ENCODE results near the gene BIN2.
"Not testable (repeated sequence)": the region's sequence is repeated elsewhere in the genome, so short reads cannot be mapped to it uniquely, and the experiment has no call there.

BIN2 gene

GRCh38 chr12:51311389-51311788, 12.6 kb downstream of the BIN2 start:
- DNase-seq (ENCODE audit: low read depth in 2 of 2) = no peak

- no peak for DNase-seq (ENCODE audit: low read depth in 2 of 2)
Measured at GRCh38 chr12:51307655-51308593, 16.1 kb downstream of the BIN2 start.

DNA sequence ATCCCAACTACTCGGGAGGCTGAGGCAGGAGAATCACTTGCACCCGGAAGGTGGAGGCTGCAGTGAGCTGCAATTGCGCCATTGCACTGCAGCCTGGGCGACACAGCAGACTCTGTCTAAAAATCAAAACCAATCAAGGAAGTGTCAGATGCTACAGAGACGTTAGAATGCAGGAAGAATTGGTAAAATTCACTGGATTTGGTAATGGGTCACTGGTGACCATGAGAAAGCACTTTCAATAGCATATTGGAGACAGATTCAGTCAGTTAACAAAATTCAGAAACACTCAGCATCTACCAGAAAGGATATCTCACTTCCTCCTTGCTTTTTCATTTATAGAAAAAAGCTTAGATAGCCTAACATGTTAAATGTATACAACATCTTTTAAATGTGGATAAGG, 17.5 kb downstream of the BIN2 start:
- DNase-seq (ENCODE audit: low read depth in 2 of 2) = no peak

DNA sequence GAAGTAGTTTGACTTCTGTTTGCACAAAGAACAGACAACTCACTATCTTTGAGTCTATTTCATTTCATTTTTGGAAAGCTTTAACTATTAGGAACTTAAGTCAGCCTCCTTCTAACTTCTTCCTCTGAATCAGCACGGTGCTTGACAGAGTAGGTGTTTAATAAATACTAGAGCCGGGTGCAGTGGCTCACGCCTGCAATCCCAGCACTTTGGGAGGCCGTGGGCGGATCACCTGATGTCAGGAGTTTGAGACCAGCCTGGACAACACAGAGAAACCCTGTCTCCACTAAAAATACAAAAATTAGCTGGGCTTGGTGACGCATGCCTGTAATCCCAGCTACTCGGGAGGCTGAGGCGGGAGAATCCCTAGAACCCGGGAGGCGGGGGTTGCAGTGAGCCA, 23.2 kb downstream of the BIN2 start:
- not testable (repeated sequence) for DNase-seq (ENCODE audit: low read depth in 2 of 2)

DNA sequence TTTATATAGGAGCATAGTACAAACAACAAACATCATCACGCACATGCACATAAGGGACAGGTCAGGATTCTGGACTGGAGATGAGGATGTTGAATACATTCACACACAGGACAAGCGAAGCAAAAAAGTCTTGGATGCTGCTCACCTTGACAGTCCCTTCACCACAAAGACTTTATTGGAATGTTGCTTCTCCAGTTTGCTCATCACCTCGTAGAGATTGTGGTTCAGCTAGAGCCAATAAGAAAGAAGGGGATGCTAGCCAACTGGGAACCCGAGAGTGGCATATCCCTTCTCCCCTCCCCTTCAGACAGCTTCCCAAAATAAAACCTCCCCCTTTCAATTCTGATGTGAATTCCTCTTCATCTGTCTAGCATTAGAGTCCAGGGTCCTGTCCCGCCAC, 28.3 kb downstream of the BIN2 start:
- no peak for DNase-seq (ENCODE audit: low read depth in 2 of 2)

- DNase-seq (ENCODE audit: low read depth in 2 of 2) = not testable (repeated sequence)
Measured at GRCh38 chr12:51294097-51294496, 29.9 kb downstream of the BIN2 start.

- DNase-seq (ENCODE audit: low read depth in 2 of 2) = no peak
Measured at GRCh38 chr12:51293696-51294095, 30.3 kb downstream of the BIN2 start.

- not testable (repeated sequence) for DNase-seq (ENCODE audit: low read depth in 2 of 2)
Measured at GRCh38 chr12:51291603-51292513, 32.1 kb downstream of the BIN2 start.

- no peak for DNase-seq (ENCODE audit: low read depth in 2 of 2)
Measured at GRCh38 chr12:51285843-51286242, 38.1 kb downstream of the BIN2 start.

DNA sequence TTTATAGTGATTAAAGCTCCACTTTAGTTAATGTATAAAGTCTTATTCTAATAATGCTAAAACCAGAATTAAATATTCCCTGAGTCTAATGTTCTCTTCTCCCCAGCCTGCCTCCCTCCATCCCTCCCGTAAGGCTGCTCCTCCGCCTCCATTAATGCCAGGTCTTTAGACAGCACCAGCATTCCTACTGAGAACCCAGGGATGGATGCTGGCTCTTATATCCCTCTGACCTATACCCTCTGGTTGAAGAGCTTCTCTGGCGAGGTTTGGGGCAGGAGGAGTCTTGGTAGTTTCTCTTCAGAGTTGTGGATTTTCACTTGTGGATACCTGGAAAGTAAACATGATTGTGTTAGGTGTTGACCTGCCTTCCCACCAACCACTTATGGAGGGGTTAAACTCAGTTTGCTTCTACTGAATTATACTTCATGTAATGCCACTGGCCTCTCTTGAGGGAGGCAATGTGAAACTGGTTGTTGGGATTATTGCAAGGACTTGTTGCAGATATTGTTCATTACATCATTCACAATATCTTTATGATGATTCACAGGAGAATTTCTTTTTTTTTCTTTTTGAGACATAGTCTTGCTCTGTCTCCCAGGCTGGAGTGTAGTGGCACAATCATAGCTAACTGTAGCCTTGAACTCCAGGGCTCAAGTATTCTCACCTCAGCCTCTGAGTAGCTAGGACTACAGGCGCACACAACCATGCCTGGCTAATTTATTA, 42.6 kb downstream of the BIN2 start:
- DNase-seq (ENCODE audit: low read depth in 2 of 2) = no peak

GRCh38 chr12:51275088-51275487, 48.9 kb downstream of the BIN2 start:
- DNase-seq (ENCODE audit: low read depth in 2 of 2) = no peak

DNA sequence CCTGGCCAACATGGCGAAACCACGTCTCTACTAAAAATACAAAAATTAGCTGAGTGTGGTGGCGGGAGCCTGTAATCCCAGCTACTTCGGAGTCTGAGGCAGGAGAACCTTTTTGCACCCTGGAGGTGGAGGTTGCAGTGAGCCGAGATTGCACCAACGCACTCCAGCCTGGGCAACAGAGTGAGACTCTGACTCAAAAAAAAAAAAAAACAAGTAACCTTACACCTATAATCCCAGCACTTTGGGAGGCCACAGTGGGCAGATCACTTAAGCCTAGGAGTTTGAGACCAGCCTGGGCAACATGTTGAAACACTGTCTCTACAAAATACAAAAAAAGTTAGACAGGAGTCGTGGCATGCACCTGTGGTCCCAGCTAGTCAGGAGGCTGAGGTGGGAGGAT, 51.2 kb downstream of the BIN2 start:
- not testable (repeated sequence) for DNase-seq (ENCODE audit: low read depth in 2 of 2)

GRCh38 chr12:51270951-51271518, 52.9 kb downstream of the BIN2 start:
- no peak for DNase-seq (ENCODE audit: low read depth in 2 of 2)

DNA sequence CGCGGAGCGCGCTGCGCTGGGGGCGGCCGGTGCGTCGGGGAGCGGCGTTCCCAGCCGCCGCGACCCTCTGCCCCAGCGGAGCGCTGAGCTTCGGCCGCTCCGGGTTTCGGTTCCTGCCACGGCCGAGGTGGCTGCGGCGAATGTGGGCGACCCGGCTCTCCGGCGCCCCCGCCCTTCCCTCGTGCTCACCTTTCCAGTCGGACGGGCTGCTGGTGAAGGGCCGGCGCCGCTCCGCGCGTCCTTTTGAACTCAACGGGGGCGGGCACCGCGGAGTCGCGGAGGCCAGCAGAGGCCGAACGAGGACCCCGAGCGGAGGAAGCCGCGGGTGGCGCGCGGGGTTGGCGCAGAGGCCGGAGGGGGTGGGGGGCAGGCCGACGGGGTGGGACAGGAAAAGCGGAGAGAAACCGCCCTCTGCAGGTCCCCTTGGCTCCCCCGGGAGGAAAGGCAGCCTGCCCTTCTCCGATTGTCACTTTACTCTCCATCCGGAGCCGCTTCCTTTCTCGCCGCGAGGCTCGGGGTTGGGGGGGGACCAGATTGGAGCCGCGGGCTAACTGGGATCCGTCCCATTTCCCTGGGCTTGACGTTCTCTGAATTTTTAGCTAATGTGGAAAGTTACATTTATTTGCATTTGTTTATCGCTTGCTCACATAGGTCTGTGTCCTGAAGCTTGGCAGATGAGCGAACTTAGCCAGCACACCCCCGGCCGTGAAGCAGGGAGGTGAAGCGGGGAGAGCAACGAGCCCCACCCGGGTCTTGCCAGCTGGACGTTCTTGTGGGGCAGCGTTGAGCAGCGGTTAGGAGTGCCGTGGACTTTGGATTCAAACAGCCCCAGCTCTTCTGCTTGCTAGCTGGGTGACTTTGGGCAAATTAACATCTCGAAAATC, 53.7 kb downstream of the BIN2 start, which contains the start of gene SMAGP:
Gene SMAGP (minus strand): TSS at position 349 of the 884 bp plus-strand sequence. CDS start 1,137 bp downstream, outside the sequence.
- peak; percentile 4 to 32 for DNase-seq (ENCODE audit: low read depth in 2 of 2)

DNA sequence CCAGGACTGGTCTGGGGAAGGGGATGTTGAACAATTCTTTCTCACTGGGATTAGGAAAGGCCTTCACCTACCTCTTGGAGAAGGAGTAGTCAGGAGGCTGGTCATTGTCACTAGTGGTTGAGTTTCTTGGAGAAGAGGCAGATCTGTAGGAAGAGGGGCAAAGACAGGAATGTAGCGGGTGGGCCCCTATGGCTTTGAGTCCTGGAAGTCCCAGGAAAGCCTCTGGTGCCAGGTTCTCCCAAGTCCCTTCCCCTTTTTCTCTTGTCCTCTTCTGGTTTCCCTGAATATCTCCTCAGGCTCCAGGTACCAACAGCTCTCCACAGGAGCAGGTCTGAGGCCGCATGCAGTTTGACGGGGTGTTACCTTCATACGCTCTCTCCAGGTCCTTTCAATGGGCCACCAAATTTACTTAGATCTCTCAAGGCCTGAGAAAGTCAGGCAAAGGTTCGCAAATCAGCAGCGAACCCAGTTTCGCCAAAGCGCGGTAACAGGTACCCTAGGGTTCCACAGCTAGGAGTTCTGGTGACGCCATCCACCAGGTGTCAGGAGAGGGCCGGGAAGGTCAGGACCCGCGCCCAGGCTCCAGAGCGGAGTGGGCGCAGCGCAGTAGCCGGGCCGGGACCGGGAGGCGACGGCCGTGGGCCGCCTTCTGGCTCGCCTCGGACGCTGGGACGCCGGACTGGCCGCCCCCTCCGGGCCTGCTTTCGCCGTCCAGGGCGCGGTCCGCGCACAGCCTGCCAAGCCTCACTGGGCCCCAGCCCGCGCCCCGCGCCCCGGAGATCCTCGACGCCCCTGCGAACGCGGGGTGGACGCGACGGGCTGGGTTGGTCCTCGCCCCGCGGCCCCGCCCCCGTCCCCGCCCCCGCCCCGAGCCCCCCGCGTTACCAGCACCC, 54.6 kb downstream of the BIN2 start:
- DNase-seq (ENCODE audit: low read depth in 2 of 2) = peak in 1 of 2 donors; percentile 14

DNA sequence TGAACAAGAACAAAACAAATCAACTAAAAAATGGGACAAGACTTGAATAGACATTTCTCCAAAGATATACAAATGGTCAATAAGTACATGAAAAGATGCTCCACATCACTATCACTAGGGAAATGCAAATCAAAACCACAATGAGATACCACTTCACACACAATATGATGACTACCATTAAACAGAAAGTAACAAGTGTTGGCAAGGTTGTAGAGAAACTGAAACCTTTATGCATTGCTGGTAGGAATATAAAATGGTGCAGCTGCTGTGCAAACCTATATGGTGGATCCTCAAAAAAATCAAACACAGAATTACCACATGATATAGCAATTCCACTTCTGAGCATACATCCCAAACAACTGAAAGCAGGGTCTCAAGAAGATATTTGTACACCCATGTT, 59.0 kb downstream of the BIN2 start:
- DNase-seq (ENCODE audit: low read depth in 2 of 2) = no peak

DNA sequence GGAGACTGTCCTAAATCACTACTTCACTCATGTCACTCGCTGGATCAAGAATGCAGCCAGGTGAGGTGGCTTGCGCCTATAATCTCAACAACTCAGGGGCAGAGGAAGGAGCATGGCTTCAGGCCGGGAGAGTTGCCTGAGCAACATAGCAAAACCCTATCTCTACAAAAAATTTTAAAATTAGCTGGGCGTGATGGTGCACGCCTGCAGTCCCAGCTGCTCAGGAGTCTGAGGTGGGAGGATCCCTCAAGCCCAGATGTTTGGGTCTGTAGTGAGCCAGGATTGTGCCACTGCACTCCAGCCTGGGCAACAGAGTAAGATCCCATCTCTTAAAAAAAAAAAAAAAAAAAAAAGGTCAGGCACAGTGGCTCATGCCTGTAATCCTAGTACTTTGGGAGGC, 59.7 kb downstream of the BIN2 start:
- DNase-seq (ENCODE audit: low read depth in 2 of 2) = no peak

DNA sequence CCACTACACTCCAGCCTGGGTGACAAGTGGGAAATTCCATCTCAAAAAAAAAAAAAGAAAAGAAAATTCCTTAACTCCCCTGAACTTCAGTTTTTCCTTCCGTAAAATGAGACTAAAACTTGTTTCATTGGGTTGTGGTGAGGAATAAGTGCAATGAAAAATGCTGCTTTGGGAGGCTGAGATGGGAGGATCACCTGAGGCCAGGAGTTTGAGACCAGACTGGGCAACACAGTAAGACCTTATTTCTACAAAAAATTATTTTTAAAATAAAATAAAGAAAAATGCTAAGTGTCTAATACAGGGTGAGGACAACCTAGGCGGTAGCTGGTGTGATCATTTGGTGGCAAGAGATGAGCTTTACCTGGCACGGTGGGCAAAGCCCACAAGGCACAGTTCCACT, 60.6 kb downstream of the BIN2 start:
- no peak for DNase-seq (ENCODE audit: low read depth in 2 of 2)

DNA sequence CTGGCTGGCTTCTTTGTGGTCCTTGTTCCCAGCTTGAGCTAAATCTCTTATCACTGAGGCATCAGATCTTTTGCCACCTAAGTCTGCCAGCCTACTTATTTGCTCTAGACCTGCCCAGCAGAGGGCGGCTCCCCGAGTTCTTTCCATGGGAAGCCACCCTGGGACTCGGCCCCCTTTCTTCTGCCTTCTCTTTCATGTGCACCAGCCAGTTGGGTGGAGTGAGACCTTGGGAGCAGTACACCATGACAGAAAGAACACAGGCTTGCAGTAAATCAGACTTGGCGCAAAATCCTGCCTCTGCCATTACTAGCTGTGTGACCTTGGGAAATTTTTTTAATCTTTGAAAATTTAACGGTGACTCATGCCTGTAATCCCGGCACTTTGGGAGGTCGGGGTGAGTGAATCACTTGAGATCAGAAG, 61.2 kb downstream of the BIN2 start:
- no peak for DNase-seq (ENCODE audit: low read depth in 2 of 2)
